BJ (cell line): ENCODE data around the gene CLSTN2. TPM values are rescaled to one million over a fixed set of nuclear protein-coding genes. Genes with fewer than 3 reads are reported as not detected.

ENCODE experiments used
- CTCF ChIA-PET: fragments of 350-600 bp; formaldehyde crosslinking; extraction: SDS; loops from one replicate; lab custom pipeline; 2021; ENCODE audit warnings: antibody characterized with exemption, inconsistent platforms; lab: Yijun Ruan, JAX
- POLR2A ChIA-PET: fragments of 300-600 bp; sonication (Branson Sonifier 250); formaldehyde crosslinking; extraction: SDS; loops from one replicate; lab custom pipeline; 2021; ENCODE audit warnings: antibody characterized with exemption; lab: Charles Lee
- DNase-seq: peaks from one replicate; pipeline ENCODE4 v3.0.0-alpha.2; 2011; ENCODE audit warnings: low read depth
- H3K27me3 ChIP-seq: 2 replicates; pipeline ENCODE4 v1.6.0; 2011; ENCODE audit warnings: low read length; ENCODE audit not compliant: control insufficient read depth, insufficient read depth
- H3K36me3 ChIP-seq: 2 replicates; pipeline ENCODE4 v1.5.1; 2011; ENCODE audit warnings: low read length; ENCODE audit not compliant: control insufficient read depth, insufficient read depth
- H3K4me3 ChIP-seq: 2 replicates; pipeline ENCODE4 v1.5.1; 2011; ENCODE audit warnings: low read depth, mild to moderate bottlenecking, control low read depth, low read length
- polyA plus RNA-seq: library from polyadenylated mRNA; depleted of rRNA; stranded (reverse); fragments of >200 nt; gene quantifications from 2 replicates; pipeline ENCODE4 v1.2.3, GENCODE V29; 2011
- TF ChIP-seq, protein P1 (sequence below): IDR thresholded peaks from 2 replicates; pipeline ENCODE4 v1.5.1; 2011; ENCODE audit warnings: low read depth, mild to moderate bottlenecking, control low read depth, inconsistent platforms, low read length, moderate library complexity; ENCODE audit not compliant: insufficient read depth

CLSTN2 gene
- polyA plus RNA-seq, 1 experiment: 1.8 TPM

DNA sequence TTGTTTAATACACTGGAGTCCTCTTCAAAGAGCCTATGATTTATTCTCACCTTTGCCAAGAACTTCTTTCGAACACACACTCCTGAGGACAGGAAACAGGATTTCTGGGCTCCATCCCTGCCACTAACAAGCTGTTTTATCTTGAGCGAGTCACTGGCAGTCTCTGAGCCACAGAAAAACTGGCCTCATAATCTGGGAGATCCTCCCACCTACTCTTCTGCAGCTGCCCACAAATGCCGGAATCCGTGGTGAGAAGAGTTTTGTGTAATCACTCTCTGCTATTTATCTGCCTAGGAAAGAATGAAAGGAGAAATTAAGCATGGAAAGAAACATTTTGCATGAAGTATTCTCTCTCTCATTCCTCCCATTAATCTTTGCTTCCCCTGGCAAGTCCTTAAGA, 570.9 kb downstream of the CLSTN2 start:
- CTCF ChIA-PET: no interaction called here
- Histone ChIP-seq H3K4me3 (no peak overlapping the region), H3K27me3 (no peaks in the 10 kb centered on the region), H3K36me3 (no peaks in the 10 kb centered on the region)
- POLR2A ChIA-PET: no interaction called here
- TF ChIP-seq, protein P1, sequence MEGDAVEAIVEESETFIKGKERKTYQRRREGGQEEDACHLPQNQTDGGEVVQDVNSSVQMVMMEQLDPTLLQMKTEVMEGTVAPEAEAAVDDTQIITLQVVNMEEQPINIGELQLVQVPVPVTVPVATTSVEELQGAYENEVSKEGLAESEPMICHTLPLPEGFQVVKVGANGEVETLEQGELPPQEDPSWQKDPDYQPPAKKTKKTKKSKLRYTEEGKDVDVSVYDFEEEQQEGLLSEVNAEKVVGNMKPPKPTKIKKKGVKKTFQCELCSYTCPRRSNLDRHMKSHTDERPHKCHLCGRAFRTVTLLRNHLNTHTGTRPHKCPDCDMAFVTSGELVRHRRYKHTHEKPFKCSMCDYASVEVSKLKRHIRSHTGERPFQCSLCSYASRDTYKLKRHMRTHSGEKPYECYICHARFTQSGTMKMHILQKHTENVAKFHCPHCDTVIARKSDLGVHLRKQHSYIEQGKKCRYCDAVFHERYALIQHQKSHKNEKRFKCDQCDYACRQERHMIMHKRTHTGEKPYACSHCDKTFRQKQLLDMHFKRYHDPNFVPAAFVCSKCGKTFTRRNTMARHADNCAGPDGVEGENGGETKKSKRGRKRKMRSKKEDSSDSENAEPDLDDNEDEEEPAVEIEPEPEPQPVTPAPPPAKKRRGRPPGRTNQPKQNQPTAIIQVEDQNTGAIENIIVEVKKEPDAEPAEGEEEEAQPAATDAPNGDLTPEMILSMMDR: no peak
- no peak for DNase-seq

DNA sequence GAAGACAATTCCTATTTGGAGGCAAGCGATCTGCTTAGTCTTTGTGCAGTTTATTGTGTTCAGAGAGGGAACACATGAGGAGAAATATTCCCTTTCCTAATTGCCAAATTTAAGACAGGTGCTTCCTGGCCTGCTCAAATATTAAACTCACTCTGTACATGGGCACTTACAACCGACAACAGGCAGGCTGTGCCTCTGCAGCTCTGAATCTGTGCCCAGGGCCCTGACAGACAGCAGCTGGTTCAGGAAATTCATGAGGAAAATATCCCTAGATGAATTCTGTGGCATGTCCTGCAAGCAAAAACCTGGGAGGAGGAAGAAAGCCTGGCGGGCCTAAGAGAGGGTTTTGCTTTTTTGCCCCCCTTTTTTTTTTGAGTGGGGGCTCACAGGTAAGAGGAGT, 573.6 kb downstream of the CLSTN2 start:
- ChIA-PET POLR2A (no interaction called here), CTCF (no interaction called here)
- TF ChIP-seq, protein P1: no peak
- Histone ChIP-seq H3K4me3 (no peak overlapping the region), H3K27me3 (no peaks in the 10 kb centered on the region), H3K36me3 (no peaks in the 10 kb centered on the region)
- DNase-seq: no peak

DNA sequence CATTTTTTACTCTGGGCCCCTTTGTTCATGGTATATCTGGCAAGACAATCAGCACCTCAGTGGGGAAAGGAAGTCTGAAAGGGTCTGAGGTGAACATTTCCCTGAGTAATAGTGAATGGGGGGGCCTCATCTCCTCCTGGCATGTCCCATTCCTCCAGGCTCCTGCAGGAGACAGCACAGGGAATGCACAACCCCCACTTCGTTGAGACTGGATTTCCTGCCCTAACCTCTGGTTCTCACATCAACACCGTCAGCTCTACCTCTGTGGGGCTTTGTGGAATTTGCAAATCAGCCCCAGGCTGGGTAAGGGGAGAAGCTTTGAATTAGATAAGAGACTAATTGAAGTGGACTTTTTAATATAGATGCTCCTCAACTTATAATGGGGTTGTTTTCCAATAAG, 574.5 kb downstream of the CLSTN2 start:
- no peak for DNase-seq
- POLR2A ChIA-PET: no interaction called here
- Histone ChIP-seq H3K36me3 (no peaks in the 10 kb centered on the region), H3K27me3 (no peaks in the 10 kb centered on the region), H3K4me3 (no peak overlapping the region)
- CTCF ChIA-PET: no interaction called here
- TF ChIP-seq, protein P1: no peak

DNA sequence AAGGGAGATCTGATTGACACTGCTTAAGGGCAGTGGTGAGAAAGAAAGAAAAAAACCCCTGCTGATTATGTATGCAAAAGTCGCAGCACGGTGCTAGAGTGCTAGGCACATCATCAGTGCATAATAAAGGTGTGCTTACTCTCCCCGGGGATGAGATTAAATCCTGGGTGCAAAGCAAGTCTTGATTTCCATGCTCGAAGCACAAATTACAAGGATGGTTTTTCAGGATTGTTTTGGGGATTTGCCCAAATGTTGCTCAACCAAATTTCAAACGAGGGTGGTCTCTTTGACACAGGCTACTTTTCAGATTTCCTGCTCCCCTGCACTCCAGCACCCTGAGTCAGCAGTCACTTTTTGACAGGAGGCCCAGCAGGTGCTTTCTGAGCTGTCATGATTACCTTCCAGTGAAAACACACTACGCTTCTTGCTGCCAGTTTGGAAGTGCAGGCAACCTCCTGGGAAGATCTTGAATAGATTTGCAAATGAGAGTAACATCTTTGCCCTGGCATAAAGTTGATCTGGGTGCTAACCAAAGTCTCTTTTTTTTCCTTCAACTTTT, 575.4 kb downstream of the CLSTN2 start:
- TF ChIP-seq, protein P1: no peak
- CTCF ChIA-PET: no interaction called here
- POLR2A ChIA-PET: no interaction called here

DNA sequence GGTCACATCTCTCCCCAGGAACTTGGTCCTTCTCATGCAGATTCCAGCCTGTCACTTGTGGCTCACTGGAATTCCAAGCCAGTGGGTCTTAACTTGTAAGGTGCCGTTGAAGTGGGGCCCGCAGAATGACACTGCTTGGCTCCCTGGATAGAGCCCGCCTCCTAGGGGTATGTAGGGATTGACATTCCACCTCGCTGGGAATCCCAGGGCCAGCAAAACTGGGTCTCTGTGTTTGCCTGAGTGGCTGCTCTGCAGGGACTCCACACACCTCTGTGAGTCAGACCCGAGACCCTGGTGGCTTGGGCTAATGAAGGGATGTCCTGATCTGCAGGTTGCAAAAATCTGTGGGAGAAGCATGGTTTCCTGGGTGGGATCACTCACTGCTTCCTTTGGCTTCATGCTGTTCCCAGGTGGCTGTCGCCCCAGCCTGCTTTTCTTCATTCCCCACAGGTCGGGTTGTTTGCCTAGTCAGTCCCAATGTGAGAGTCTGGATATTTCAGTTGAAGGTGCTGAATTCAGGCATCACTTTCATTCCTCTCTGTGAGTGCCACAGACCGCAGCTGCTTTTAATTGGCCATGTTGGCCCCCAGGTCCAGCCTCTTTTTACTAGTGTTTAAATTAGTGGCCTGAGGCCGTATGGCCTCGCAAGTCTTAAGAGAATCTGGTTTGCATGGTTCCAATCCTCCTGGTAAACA, 586.9 kb downstream of the CLSTN2 start:
- TF ChIP-seq, protein P1: no peak
- no peaks in the 10 kb centered on the region for H3K27me3 ChIP-seq
- H3K36me3 ChIP-seq: no peaks in the 10 kb centered on the region
- ChIA-PET POLR2A (no interaction called here), CTCF (no interaction called here)
- no peak overlapping the region for H3K4me3 ChIP-seq
- no peak for DNase-seq

More for the DNA sequence above, 575.4 kb downstream of the CLSTN2 start:
- DNase-seq: no peak
- Histone ChIP-seq H3K36me3 (no peaks in the 10 kb centered on the region), H3K4me3 (no peak overlapping the region), H3K27me3 (no peaks in the 10 kb centered on the region)
